KG1 (cell line): ENCODE measurements around the gene PKNOX1.
"Not testable (repeated sequence)": the region's sequence is repeated elsewhere in the genome, so short reads cannot be mapped to it uniquely, and the experiment has no call there.

Source experiments
- DNase-seq: peaks from one replicate; lab custom pipeline; 2025; lab: John Stamatoyannopoulos, UW

Gene PKNOX1

DNA sequence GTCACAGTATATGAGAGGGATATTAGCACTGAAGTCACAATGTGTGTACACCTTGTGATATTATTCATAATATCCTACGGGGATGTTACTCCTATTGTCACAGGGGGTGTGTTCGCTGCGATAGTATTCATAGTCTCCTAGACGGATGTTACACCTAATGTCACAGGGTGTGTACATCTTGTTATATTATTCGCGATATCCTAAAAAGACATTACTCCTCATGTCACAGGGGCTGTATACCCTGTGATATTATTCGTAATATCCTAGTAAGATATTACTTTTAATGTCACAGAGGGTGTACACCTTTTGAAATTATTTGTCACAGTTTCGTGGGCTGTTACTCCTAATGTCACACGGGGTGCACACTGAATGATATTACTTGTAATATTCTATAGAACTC, 23.2 kb upstream of the PKNOX1 start:
- not testable (repeated sequence) for DNase-seq

DNA sequence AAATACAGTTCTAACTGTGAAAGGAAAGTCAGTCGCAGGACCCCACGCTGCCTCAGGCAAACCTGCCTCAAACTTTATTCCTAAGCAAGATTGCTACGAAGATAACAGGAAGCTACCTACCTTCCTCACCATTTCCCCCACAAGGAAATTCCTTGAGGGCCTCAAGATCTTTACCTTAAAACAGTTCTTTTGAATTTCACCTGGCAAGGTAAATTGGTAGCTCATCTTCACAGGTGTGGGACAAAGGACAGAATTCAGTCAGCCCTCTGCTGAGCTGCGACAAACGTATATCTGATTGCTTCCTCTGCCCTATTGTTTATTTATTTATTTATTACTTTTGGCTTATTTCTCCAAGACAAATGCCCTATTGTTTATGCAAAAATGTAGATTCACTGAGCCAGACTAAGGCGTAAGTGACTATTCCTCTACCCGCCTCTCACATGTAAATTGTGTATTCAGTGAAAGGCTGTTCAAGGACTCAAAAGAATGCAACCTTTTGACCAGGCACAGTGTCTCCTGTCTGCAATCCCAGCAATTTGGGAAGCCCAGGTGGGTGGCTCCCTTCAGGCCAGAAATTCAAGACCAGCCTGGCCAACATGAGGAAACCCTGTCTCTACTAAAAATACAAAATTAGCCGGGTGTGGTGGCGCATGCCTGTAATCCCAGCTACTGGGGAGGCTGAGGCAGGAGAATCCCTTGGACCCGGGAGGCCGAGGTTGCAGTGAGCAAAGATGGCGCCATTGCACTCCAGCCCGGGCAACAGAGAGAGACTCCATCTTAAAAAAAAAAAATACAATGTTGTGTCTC, 17.3 kb upstream of the PKNOX1 start:
- DNase-seq, result no peak

DNA sequence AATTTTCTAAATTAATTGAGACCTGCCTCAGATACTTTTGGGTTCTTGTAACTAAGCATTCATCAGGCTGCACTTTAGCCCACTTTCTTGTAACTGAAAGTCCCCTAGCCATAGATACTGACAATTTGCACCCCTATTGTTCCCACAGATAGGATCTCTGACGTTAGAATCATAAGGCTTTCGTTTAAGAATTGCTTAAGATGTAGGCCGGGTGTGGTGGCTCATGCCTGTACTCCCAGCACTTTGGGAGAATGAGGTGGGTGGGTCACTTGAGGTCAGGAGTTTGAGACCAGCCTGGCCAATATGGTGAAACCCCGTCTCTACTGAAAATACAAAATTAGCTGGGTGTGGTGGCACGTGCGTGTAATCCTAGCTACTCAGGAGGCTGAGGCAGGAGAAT, 16.2 kb upstream of the PKNOX1 start:
- DNase-seq, result not testable (repeated sequence)

DNA sequence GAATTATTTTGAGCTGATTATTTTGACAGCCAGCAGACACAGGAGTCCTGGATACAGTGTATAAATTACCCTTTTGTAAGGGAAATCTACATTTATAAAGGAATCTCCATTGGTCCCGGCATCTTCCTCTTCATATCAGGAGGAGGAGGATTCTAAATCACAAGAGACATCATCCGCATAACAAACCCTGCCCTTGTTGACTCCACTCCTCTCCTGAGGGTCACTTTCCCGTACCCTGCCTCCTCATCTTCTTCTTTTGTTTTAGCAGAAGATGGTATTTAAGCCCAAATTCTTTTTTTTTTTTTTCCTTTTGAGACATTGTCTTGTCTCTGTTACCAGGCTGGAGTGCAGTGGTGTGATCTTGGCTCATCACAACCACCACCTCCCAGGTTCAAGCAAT, 14.6 kb upstream of the PKNOX1 start:
- DNase-seq, result no peak

DNA sequence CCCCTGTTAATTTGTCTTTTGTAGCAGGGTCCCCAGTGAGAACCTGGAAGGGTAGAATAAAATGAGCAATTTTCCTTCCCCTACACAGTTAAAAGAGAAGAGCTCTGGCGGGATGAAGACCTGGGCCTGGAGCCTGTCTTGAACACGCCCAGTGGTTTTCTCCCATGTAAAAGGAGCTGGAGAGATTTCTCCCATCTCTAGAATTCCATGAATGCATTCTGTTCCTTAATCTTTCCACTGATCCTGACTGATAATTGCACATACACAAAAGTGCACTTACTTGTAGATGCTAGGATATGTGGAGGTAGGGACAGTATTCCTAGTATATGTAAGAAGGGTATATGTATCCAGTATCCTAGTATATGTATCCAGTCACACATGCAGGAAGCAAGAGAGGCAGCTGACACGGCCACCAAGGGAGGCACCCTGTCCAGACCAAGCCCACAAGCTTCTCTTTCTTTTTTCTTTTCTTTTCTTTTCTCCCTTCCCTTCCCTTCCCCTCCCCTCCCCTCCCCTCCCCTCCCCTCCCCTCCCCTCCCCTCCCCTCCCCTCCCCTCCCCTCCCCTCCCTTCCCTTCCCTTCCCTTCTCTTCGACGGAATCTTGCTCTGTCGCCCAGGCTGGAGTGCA, 11.9 kb upstream of the PKNOX1 start:
- DNase-seq, result no peak

DNA sequence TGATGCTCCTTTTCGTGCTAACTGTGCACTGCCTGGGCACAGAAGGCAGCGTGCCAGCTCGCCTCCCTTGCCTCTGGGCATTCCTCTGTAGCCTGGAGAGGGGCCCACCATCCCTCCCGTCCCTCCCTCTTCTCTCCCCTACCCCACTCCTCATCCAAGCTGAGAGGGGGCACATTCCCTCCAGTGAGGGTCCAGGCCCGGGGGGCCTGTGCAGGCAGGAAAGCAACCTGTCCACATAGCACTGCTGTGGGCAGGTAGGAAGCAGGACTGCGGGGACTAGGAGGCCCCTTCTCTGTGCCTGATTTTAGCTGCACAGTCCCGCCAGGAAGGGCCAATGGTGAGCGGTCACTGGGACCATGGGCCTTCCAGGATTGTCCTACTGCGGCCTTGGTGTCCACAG, 10.3 kb upstream of the PKNOX1 start:
- DNase-seq, result no peak

DNA sequence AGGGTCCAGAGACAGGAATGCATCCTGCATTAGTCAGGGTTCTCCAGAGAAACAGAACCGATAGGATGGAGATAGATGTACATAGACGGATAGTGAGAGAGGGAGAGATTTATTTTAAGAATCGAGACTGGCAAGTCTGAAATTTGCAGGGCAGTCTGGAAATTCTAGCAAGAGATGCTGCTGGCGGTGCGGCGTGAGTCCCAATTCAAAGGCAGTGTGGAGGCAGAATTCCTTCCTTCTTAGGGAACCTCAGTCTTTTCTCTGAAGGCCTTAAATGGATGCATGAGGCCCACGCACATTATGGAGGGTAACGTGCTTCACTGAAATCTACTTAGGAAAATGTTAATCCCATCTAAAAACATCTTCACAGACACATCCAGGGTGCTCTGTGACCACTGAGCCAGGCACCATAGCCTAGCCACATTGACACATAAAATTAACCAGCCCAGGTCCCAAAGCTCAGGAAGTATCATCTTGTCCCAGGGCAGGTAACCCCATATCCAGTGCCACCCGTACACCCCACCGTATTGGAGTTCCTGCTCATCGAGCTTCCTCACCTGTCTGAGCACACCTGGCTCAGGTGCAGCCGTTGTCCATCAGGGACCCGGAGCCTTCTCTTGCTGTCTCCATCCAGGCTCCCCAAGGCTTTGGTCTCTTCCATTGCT, 9.7 kb upstream of the PKNOX1 start:
- no peak for DNase-seq

DNA sequence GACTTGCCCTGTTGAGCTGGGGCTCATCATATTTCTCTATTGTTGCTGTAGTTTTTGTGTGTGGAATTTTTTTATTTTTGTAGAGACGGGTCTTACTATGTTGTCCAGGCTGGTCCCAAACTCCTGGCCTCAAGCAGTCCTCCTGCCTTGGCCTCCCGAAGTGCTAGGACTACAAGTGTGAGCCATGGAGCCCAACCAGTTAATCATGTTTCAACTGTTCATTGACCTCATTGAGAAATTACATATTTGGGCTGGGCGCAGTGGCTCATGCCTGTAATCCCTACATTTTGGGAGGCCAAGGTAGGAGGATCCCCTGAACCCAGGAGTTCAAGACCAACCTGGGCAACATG, 9.2 kb upstream of the PKNOX1 start:
- no peak for DNase-seq

DNA sequence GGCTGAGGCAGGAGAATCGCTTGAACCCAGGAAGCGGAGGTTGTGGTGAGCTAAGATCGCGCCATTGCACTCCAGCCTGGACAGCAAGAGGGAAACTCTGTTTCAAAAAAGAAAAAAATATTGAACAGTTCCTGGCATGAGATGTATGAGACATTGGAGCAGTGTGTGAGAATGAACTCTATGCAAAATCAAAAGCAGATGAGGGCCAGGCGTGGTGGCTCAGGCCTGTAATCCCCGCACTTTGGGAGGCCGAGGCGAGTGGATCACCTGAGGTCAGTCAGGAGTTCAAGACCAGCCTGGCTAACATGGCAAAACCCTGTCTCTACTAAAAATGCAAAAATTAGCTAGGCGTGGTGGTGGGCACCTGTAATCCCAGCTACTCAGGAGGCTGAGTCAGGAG, 6.7 kb upstream of the PKNOX1 start:
- not testable (repeated sequence) for DNase-seq

DNA sequence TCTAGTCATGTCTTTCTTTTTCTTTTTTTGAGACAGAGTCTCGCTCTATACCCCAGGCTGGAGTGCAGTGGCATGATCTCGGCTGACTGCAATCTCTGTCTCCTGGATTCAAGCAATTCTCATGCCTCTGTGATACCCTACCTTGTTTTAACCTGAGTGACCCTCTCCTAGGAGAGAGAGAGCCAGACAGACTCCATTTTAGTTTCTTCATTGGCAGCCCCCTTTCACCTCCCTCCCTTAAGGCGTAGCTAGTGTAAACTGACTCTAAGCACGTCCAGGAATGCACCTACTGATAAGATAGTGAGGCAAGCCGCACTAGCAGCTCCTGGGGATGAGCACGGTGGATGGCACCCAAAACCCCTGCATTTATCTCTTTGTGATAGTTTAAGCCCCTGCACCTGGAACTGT, 5.2 kb upstream of the PKNOX1 start:
- DNase-seq, result no peak

DNA sequence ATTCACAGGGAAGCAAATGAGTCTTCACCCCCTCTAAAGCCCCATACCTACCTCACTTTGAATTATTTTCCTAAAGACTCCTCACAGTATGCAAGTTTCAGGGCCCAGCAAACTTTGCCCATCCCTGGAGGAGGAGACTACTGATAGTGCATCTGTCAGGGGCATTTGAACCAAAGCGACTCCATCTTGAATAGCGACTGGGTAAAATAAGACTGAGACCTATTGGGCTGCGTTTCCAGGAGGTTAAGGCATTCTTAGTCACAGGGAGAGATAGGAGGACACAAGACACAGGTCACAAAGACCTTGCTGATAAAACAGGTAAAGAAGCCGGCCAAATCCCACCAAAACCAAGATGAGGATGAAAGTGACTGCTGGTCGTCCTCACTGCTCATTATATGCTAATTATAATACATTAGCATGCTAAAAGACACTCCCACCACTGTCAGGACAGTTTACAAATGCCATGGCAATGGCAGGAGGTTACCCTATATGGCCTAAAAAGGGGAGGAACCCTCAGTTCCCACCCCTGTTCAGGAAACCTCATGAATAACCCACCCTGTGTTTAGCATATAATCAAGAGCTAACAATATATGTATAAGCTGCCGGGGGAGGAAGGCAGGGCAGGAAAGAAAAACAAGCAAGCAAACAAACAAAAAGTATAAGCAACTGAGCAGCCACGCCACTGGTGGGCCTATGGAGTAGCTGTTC, 3.3 kb upstream of the PKNOX1 start:
- no peak for DNase-seq

DNA sequence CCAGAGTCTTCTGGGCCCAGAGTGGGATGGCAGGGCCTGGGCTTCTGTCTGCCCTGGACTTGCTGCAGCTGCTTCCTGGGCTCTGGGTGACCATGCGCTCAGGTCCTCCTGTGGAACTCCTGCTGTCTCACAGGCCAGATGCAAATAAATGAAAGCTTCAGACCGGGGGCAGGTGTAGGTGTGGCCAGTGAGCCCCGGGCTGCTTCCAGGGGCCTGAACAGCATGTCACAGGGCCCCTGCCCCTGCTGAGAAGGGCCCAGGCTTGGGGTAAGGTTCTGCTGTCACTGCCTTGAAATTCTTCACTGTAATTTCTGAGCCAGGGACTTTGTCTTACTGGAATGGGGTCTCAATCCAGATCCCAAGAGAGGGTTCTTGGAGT, 2.5 kb upstream of the PKNOX1 start:
- DNase-seq, result no peak

DNA sequence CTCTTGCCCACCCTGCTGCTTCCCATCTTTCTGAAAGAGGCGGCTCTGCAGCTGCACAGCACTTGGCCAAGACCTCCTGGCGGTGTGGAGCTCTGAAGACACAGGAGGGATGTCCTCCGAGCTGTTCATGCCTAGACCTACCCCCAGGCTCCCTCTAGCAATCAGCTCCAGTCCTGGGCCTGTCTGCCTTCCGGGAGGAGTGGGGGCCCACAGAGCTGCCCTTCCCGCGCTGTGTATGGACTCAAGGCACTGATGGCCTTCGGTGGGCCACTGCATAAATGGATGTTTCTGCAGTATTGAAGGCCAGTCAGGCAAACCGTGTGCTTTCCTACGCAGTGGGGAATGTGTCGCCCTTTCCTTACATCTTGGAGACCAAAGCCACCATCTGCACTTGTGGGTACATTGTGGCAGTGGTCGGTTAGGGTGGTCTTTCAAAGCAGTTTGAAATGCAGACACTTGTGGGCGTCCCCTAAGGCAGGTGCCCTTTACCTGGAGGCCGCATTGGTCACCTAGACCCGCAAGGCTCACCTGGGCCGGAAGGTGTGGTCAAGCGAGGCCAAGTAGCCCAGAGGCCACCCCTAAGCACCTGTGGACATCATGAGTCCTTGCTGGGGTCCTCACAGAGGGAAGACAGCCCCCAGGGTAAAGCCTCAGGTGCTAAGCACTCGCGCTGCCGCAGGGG, 912 bp upstream of the PKNOX1 start:
- no peak for DNase-seq

DNA sequence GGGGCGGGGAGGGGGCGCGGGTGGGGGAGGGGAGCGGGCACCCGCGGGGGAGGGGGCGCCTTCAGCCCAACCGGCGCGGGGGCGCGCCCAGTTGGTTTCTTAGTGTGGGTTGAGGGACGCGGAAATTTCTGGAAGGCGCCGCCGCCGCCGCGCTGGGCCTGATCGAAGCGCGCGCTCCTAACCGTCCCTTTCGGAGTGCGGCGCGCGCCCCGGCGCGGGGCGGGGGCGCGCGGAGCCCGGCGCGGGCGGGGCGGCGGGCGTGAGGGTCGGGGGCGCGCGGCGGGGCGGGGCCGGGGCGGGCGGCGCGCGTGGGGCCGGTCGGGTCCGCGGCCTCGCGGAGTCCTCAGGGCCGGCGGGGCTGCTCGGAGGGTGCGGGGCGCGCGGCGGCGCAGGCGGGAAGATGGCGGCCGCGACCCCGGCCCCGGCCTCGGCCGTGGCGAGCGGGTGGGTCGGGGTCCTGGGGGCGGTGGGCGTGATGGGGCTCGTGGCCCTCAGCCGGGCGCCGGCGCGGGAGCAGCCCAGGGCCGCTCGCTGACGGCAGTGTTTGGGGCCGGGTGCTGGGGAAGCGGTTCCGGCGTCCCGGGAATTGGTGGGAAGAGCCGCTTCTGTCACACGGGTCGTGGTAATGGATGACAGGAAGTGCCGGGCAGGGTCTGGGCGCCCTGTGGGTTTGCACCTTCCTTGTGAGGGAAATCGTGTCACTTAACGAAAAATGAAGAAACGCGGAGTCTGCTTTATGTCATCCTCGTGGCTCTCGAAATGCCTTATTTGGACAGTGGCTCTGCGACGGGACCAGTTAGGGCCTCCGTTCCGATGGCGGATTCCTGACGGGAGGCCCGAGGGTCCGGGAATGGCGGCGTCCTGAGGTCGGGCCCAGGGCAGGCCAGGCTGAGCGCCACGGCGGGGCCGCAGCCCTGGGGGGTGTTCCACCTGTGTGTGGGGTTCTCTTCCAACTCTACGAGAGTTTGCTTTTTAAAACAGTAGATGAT, 764 bp downstream of the PKNOX1 start:
- DNase-seq, result peak; percentile 28

DNA sequence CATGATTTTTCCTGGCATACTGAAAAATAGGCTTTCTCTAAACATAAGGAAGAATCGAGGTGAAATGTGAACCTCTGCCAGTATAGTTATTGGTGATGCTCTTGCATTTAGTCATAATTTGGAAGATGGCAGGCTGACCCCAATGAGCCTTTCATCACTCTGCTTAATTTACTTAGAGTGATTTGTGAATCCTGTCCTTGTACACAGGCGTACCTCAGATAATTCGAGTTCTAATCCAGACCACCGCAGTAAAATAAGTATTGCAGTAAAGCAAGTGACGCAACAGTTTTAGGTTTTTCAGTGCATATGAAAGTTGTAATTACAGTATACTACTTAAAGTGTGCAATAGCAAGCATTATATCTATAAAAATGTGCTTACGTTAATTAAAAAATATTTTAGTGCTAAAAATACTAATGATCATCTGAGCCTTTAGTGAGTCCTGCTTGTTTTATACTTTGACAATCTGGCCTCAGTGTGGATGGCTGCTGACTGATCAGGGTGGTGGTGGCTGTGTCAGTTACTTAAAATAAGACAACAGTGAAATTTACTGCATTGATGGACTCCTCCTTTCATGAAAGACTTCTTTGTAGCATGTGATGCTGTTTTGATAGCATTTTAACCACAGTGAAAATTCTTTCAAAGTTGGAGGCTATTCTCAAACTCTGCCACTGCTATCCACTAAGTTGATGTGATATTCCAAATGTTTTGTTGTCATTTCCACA, 1.7 kb downstream of the PKNOX1 start:
- no peak for DNase-seq

DNA sequence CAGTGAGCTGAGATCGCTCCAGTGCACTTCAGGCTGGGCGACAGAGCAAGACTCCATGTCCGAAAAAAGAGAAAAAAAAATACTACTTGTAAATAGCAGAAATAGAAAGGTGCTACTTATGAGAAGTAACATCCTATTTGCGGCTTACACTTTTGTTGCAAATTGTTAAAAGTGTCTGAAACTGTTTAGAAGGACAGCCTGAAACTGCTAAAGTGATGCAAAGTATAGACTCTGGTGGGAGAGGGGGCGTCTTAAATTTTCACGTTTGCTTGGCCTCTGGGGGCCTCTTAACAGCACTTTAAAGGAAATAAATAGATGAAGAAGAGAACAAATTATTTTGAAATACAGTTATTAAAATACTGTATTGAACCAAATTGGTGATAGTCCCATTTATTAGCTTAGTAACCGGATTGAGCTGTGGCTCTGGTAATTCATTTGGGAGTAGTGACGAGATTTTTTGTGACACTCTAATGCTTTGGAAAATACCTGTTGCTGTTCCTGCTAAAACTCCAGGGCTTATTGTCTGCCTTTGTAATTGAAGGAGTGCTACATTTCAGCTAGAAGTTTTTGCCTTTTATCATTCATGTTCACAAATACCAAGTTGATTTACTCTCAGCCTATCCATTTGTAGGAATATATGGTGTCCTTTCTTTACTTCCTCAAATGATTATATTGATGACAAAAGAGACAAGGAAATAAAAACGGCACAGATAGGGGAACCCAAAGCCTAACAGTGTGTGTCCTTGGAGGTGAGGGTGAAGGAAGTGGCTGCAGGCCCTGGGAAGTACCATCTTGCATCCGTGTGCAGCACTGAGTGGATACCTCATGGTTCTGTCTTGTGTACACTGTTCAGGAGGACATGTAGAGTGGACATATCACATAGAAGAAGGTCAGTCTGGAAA, 6.2 kb downstream of the PKNOX1 start:
- no peak for DNase-seq

DNA sequence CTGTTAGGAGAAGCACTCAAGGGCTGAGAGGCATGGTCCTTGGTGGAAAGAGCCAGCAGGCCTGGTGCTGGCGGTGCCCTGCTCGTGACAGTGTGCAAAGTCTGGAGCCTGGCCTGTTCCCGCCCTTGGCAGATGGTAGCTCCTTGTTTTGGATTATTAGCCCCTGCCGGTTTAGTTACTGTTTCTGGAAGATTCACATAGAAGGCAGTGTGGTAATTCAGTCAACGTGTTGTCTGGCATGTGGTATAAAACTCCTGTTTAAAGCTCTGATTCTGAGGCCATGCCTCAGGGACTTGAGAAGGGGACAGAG, 6.8 kb downstream of the PKNOX1 start:
- no peak for DNase-seq

DNA sequence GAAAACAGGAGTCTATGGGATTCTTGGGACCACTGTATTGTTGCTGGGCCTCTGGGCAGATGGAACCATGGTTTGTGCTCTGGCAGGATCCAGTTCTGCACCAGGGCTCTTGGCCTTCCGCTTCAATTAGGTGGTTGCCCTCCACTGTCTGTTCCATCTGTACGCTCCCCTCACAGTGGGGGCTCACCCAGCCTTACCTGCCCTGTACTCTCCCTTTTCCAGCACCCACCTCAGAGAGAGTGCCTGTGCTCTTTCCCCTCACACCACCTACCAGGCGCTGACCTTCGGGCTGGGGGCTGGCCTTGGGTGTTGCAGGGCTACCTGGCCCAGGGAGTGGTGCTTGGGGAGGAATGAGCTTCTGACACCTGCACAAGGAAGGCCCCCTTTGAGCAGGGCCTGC, 7.5 kb downstream of the PKNOX1 start:
- no peak for DNase-seq

DNA sequence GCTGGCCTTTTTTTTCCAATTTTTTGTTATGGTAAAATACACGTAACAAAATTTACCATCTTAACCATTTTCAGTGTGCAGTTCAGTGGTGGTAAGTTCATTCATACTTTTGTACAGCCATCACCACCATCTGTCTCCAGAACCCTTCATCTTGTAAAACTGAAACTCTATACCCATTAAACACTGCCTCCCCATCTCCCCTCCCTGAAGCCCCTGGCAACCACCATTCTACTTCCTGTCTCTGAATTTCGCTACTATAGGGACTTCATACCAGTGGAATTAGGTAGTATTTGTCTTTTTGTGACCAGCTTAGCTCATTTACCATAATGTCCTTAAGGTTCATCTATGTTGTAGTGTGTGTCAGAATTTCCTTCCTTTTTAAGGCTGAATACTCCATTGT, 8.7 kb downstream of the PKNOX1 start:
- no peak for DNase-seq
